Measurements from ENCODE around the gene IFNA6.
"Not testable (repeated sequence)": the region's sequence is repeated elsewhere in the genome, so short reads cannot be mapped to it uniquely, and the experiment has no call there.

Gene IFNA6

DNA sequence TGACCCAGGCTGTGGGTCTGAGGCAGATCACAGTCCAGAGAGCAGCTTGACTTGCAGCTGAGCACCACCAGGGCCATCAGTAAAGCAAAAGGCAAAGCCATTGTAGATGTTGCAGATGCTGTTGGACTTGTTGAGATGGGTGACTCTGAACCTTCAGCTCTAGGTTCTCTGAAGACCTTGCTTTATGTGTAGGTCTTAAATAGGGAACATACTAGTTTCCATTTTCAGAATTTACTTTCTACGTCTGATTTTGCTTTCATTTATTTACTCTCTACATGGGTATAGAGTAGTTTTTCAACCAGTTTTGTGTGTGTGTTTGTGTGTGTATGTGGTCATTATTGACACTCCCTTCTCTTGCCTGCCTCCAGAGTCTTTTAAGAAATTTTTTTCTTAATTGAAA, at the start of gene IFNA6:
Gene IFNA6, minus strand, starts transcription at position 101 of the 400 bp plus-strand sequence. Its CDS starts 0 bp downstream, at position 101.
- no peak for DNase-seq

DNA sequence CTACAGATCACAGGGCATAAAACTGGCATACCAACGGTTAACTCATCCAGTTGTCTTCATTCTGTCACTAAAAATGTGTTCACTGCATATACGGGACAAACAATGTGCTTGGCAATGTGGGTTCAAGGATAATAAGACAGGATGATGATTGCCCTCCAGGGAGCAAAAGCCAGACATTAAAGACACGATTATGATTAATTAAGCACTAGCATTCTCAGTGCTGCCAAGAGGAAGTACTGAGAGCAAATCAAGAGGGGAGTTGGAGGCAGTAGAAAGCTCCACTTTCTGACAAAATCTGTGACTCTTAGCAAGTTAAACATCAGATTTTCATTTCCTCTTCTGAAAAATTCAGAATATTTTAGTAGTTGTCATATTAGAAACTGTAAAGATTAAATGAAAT, 49.3 kb upstream of the IFNA6 start:
- peak in 1 of 2 experiments; percentile 31 for DNase-seq

GRCh38 chr9:21398955-21399489, 48.3 kb upstream of the IFNA6 start:
- DNase-seq, result no peak

DNA sequence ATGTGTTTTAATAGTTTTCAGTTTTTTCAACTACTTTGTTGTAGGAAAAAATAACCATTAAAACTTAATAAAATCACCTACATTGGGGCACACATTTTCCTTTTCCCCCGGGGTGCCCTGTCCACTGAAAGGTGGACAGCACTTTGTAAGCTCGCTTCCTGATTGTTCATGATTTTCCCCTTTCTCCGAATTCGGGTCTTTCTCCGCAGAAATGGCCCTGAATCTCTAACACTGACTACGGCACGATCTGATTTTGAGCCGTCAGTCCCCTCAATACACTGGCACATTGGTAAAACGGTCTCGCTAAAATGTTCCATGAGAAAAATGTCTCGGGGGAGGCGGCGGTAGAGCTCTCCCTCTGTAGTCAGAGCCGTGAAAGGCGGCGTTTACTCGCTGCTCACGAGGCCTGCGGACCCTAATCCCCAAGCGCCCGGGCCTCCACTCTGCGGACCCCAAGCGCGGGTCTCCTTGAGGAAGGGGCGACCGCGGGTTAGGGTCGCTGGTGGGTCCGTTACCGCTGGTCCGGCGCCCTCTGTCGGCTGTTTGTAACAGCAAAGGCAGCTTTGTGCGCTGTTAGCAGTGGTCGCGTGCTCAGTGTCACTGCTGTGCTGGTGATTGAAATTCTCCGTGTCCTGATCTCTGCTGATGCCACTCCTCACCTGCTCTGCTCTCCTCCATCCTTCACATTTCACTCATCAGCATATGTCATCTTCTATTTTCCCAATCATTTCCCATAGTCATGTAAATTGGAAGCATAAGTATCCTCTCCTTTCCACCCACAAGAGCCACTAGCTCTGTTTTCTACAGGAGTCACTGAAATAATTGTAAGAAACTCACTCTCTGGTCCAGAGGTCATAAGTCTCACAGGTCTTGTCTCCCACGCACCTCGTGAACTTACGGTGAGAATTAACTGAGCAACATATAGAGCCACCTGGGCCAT, 45.4 kb upstream of the IFNA6 start:
- peak; percentile 41 to 64 for DNase-seq

DNA sequence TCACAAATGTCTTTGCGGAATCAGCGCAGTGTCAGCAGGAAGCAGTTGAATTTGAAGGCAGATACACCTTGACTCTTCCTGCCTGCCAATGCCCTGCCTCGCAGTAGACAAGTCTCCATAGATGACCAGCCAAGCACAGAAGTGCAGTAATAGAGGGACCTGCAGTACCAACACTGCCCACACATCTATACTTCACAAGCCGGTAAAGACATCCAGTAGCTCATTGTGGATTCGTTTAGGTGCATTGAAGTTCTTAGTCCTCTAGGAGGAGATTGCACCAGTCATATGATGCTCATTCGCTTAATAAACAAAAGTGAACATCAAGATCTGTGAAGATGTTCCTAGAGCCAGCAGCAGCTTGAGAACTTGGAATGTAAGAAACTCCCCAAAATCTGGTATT, 41.6 kb upstream of the IFNA6 start:
- peak in 1 of 2 experiments; percentile 5 for DNase-seq

GRCh38 chr9:21385131-21385670, 34.5 kb upstream of the IFNA6 start, which contains the start of gene IFNA2:
IFNA2 (minus strand) TSS chr9:21385398; CDS start chr9:21385329, 69 bp downstream.
- no peak for DNase-seq

DNA sequence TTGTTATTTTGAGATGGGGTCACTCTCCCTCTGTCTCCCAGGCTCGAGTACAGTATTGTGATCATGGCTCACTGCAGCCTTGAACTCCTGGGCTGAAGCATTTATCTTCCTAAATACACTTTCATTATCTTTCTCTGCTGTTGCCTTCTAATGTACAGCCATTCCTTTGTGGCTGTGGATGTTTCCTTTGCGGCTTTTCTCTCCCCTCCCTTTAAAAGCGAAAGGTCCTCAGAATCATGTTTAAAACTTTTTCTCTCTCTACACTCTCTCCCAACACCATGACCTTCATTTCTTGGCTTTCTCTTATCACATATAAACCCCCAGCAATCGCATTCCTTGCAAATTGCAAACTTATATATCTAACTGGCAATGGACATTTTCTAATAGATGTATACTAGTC, 32.9 kb upstream of the IFNA6 start:
- no peak for DNase-seq

GRCh38 chr9:21381448-21382339, 31.0 kb upstream of the IFNA6 start:
- no peak for DNase-seq

DNA sequence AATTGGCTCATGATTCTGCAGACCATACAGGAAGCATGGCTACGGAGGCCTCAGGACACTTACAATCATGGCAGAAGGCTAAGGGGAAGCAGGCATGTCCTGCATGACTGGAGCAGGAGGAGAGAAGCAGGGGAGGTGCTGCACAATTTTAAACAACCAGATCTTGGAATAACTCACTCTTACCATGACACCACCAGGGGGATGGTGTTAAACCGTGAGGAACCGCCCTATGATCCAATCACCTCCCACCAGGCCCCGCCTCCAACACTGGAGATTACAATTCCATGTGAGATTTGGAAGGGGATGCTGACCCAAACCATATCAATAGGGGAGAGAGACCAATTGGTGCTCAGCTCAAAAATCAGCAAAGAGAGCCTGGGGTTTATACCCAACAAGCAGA, 20.8 kb upstream of the IFNA6 start:
- DNase-seq, result not testable (repeated sequence)

DNA sequence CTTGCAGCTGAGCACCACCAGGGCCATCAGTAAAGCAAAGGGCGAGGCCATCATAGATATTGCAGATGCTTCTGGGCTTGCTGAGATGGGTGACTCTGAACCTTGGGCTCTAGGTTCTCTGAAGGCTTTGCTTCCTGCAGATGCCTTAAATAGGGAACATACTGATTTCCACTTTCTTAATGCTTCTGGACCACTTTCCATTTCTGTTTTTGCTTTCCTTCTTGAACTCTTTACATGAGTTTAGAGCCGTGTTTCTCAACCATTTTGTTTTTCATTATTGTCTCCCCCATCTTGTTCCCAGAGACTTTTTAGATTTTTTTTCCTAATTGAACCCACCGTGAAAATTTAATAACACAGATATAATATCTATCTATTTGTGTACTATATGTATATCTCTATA, 17.3 kb upstream of the IFNA6 start, which contains the start of gene IFNA13:
Gene IFNA13, minus strand, starts transcription at position 101 of the 400 bp plus-strand sequence. Its CDS starts 47 bp downstream, at position 54.
- DNase-seq, result no peak

- not testable (repeated sequence) for DNase-seq
These were observed 16.5 kb upstream of the IFNA6 start for GRCh38 chr9:21367169-21367568.

GRCh38 chr9:21362287-21362686, 11.6 kb upstream of the IFNA6 start:
- no peak for DNase-seq

DNA sequence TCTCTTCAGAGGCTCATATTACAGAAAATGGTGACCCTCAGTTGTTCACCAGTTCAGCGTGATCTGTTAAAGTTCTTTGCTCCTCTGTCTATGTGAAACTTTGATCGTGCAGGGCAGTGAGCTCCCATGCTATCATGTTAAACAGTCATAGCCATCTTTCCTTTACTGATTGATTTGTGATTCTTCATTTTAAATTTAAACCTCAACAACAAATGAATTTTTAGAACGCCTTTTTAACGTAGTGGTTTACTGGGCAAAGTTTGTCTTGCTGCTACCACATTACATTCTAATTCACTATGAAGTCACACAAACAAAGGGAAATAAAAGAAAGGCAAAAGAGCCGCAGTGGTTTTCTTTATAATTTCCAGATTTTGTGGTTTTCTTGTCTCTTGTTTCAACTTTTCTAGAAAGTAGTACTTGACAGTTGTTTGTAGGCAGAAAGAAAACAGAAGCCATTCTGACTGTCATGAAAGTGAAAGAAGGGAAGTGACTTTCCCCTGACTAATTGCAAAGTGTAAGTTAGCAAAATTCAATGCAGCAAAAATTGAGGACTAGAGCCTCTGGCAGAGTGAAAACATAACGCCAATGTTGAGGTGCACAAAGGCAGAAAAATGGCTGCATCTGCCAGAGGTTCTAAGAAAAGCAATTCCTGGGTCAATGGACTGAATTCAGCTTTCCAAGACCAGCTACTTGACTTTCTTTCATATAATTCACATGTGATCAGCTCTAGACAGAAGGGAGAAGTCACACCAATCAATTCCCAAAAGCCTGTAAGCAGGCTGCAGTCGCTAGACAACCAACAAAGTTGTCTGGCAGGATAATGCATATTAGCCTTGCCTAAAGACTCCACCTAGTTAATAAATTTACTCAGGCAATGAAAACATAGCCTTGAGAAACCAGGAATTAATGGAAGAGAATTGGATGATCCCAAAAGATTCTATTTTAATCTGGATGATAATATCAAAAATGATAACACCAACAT, 7.1 kb upstream of the IFNA6 start:
- DNase-seq, result no peak

- DNase-seq, result no peak
These were observed 2.2 kb downstream of the IFNA6 start for GRCh38 chr9:21348430-21348970.

DNA sequence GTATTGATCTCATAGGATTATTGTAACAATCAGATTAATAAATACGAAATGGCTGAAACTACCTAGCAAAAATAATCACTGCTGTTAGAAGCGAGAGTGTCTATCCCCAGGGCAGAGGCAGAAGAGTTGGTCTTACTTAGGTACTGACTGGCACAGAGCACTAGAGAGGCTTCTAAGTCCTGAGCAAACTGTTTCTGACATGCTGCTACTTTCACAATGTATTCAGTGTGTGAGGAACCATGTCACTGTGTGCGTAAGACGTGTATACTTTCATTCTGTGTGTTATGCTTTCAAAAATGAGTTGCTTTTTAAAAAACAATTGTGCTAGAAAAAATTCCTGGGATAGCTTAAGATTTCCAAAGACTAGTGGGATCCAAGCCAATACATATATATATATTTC, 10.0 kb downstream of the IFNA6 start:
- DNase-seq, result no peak

DNA sequence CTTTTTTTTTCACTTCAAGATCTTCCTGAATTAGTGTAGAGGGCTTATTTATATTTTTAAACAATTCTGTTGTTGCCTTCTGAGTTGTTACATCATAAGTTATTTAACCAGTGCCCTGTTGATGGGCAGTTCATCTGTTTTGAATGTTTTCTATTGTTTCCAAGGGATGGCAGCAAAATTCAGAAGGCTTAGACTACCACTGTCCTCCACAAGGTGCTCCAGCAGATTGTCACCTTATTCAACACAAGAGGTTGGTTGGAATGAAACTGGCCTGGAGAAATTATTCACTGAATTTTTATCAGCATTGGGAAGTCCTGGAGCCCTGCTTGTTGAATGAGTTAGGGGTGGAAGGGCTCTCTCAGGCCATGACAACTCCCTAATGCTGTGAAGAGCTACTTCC, 14.2 kb downstream of the IFNA6 start:
- DNase-seq, result no peak

- DNase-seq, result peak; percentile 95
These were observed 15.7 kb downstream of the IFNA6 start, which contains the start of gene KLHL9 for GRCh38 chr9:21334701-21335632. KLHL9 (minus strand) TSS chr9:21335404; CDS start chr9:21334859, 545 bp downstream.

DNA sequence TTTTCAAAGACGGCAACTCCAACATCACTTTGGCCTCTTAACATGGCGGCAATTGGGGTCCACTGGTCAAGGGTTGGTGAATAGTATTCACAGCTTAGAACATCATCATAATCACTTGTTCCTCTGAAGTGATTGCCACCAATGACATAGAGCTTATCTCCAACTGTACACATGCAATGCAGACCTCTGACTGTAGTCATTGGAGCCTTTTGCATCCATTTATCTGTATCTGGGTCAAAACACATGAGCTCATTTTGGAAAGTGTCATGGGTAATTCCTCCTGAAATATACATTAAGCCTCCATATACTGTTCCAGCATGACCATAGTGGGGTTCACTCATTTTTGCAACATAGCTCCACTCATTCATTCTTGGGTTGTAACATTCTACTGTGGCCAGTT, 17.5 kb downstream of the IFNA6 start:
- no peak for DNase-seq

DNA sequence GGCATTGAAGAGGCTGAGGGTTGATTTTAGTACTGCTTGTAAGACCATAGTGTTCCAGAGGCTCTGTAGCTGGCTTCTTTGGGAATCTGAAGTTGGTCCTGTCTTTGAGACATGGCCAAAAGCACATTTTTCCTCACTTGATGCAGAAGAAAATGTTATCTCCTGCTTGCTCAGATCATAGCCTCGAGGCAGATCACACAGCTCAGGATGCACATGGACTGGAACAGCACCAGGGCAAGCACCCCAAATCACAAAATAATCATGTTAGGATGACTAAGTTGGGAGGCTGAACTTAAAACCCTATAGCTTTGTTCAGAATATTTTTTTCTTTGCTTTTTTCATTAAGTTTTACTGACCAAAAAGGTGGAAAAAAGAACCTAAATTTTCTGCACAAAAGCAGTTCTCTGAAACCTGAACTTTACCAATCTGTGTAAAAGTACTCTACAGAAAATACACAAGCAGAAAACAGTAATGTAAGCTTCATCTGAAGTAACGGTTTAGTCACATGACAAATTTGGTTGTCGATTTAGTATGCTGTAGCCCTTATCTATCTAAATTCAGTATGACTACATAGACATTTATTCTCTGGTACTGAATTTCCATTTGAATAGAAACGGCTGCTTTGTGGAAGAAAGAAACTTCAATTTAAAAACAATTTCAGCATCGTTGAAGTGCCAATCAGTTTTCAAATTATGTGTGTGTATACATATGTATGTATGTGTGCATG, 18.8 kb downstream of the IFNA6 start:
- no peak for DNase-seq

All from NCI-H2081 (cell line).